Measurements from ENCODE around the gene SNX7. TPM values are rescaled to one million over a fixed set of nuclear protein-coding genes. Genes with fewer than 3 reads are reported as not detected.

SNX7 gene, protein sequence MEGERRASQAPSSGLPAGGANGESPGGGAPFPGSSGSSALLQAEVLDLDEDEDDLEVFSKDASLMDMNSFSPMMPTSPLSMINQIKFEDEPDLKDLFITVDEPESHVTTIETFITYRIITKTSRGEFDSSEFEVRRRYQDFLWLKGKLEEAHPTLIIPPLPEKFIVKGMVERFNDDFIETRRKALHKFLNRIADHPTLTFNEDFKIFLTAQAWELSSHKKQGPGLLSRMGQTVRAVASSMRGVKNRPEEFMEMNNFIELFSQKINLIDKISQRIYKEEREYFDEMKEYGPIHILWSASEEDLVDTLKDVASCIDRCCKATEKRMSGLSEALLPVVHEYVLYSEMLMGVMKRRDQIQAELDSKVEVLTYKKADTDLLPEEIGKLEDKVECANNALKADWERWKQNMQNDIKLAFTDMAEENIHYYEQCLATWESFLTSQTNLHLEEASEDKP
- 21.1 TPM for total RNA-seq
- long read RNA-seq, transcript SNX7-201 (9 exons, 1,734 nt), result major isoform, 69 of 81 reads
- long read RNA-seq, partial matches to known transcripts, result 1 of 81 reads
- long read RNA-seq, other reads (novel, unspliced or antisense), result 11 of 81 reads

DNA sequence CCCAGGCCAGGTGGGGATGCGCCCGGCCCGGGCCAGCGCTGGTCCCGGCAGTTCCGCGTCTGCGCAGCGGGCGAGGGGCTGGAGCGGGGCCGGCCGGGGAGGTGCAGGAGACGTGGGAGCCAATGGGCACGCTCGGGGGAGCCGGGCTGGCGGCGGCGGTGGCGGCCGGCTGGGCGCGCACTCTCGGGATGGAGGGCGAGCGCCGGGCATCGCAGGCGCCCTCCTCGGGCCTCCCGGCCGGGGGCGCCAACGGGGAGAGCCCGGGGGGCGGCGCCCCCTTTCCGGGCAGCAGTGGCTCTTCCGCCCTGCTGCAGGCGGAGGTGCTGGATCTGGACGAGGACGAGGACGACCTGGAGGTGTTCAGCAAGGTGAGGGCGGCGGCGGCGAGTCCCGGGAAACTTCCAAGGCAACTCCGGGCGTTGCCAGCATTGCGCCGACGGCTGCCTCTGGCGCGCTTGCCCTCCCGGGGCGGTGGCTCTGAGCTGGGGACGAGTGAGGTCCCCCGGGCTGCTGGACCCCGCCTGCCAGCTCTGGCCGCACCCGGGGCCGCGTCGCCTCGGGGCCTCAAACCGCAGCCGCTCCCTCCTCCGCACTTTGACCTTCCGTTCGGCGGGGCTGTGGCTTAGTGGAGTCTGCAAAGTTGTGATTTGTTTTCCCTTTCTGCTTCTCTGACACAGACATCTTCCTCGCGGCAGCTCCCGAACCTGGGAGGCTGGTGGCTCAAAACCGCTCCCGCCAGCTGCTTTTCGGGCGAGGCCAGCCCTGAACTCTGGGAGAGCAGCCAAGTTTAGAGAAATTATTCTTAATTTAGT lies at the start of gene SNX7:
SNX7 (plus strand) TSS at position 178 of the 812 bp plus-strand sequence; CDS start at position 189, 11 bp downstream.
- intact Hi-C loops (cut with micrococcal nuclease), result no loop called here

DNA sequence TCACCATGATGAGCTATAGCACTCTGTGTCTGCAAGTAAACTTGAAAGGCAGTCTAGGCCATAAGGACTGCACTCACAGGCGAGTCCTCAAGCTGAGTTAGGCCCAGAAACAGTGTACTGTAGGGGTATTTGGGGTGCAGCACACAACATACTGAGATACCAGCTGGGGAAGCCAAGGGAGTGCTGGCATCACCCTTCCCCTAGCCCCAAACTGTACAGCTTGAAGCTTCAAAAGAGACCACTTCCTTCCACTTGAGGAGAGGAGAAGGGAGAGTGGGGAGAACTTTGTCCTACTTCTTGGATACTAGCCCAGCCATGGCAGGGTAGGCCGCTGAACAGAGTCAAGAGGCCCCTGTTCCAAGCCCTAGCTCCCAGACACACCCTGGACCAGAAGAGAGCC lies 24.2 kb upstream of the SNX7 start:
- DNase-seq (no peak), ATAC-seq (no peak)
- intact Hi-C loops (cut with micrococcal nuclease), result no loop called here

More for the DNA sequence above, at the start of gene SNX7:
- ATAC-seq (peak; percentile 99), DNase-seq (peak; percentile 92)

DNA sequence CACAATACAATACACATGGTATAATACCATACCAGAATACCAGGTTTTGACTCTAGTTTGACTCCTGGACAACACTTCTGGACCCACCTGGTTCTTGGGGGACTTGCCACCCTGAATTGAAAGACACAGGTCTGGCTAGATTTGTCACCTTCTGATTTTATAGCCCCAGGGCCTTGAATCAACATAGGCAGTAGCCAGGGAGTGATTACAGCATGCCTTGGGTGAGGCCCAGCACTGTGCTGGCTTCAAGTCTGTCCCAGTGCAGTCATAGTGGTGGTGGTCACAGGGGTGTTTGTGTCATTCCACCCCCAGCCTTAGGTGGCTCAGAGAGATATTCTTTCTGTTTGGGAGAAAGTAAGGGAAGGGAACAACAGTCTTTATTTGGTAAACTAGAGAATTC lies 23.3 kb upstream of the SNX7 start:
- no peak for ATAC-seq
- intact Hi-C loops (cut with micrococcal nuclease), result no loop called here
- DNase-seq, result no peak

- no peak for DNase-seq
- ATAC-seq, result no peak
- intact Hi-C loops (cut with micrococcal nuclease), result no loop called here
Observed at GRCh38 chr1:98644510-98644909, 17.0 kb upstream of the SNX7 start.

DNA sequence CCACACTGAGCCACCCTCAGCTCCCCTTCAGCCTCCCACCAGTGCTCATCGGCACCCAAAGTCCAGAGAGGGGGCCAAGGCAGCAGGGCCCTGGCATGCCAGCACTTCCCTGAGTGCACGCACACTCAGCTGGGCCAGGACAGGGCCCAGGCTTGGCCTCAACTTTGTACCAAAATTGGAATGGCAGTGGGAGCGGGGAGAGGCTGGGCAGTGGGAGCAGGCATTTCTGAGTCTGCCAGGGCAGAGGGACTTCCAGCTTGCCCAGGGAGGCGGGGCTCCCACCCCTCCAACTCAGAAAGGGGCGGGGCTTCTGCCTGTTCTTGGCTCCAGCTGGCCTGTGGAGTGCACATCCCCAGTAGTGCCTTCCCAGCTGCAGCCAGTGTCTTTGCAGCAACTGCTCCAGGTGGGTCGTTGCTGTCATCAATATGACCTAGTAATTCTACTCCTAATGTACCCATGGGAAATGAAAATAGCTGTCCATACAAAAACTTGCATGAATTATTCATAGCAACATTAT lies 10.3 kb upstream of the SNX7 start:
- intact Hi-C loops (cut with micrococcal nuclease), result no loop called here
- ATAC-seq, result no peak
- DNase-seq, result no peak

DNA sequence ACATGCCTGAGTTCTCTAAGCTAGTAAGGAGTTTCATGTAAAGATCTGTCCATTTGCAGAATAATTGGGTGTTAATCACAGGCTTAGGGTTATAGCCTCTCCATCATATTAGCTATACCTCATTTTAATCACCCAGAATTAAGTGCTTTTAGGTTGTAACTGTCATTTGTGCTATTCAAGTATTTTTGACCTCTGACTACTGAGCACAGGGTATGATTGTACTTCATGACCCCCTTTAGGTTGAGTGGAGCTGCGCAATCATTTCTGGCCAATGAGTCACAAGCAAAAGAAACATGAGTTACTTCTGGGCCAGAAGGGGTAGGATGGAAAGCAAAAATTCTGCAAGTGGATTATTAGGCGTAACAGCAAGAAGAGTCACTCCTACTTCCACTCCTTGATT lies 8.4 kb upstream of the SNX7 start:
- DNase-seq (no peak), ATAC-seq (no peak)
- intact Hi-C loops (cut with micrococcal nuclease), result no loop called here

GRCh38 chr1:98659879-98660278 lies 1.6 kb upstream of the SNX7 start:
- intact Hi-C loops (cut with micrococcal nuclease), result no loop called here
- no peak for DNase-seq

DNA sequence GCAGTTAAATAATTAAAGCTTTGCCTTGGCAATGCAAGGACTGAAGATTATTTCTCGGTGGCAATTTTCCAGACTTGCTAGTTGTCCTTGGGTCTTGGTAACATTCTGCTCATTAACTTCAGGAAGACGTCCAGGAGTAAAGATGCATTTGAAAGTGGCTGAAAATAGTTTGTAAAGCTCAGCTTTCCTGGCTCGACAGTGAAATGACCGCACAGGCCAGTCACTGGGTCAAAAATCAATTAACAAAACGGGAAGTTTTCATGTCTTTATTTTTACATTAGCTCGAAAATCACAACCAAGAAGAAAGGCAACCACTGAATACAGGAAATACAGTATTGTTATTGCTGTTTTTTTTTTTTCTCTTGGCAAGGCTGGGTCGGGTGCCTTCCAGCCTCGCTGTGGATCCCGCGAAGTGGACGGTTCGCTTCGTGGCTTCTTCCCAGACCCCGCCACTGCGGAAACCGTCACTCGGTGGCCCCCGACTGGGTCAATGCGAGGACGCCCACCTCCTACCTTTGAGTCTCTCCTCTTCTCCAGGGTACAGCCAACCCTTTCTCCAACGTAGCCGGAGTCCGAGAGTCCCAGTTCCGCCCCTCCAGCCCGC lies 479 bp upstream of the SNX7 start:
- ATAC-seq (peak; percentile 42), DNase-seq (no peak)
- intact Hi-C loops (cut with micrococcal nuclease), result no loop called here

More at GRCh38 chr1:98659879-98660278, 1.6 kb upstream of the SNX7 start:
- no peak for ATAC-seq

GRCh38 chr1:98662356-98662670 lies 792 bp downstream of the SNX7 start:
- DNase-seq (no peak), ATAC-seq (peak; percentile 27)
- intact Hi-C loops (cut with micrococcal nuclease), result no loop called here

DNA sequence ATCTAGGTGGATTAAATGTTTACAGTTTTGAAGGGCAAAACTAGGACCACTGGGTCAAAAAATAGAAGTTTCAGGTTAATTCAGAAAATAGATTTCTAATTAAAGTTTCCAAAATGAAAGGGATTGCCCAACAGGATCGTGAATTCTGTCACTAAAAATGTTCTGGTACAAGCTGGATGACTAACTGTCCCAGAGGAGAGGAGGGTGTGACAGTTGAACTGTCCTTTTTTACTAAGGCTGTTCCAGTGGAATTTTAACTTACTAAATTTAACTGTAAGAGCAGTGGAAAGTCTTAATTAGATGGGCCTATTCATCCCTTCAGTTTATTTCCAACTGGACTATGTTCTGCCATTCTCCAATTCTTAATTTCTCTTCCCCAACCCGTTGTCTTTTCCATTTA lies 7.2 kb downstream of the SNX7 start:
- DNase-seq (no peak), ATAC-seq (peak; percentile 74)
- intact Hi-C loops (cut with micrococcal nuclease), result no loop called here

- intact Hi-C loops (cut with micrococcal nuclease), result no loop called here
- ATAC-seq, result peak; percentile 17
Observed at GRCh38 chr1:98669355-98670296, 8.1 kb downstream of the SNX7 start.

GRCh38 chr1:98672189-98672588 lies 10.7 kb downstream of the SNX7 start:
- DNase-seq, result no peak
- intact Hi-C loops (cut with micrococcal nuclease), result no loop called here
- no peak for ATAC-seq

More at GRCh38 chr1:98669355-98670296, 8.1 kb downstream of the SNX7 start:
- DNase-seq, result no peak

DNA sequence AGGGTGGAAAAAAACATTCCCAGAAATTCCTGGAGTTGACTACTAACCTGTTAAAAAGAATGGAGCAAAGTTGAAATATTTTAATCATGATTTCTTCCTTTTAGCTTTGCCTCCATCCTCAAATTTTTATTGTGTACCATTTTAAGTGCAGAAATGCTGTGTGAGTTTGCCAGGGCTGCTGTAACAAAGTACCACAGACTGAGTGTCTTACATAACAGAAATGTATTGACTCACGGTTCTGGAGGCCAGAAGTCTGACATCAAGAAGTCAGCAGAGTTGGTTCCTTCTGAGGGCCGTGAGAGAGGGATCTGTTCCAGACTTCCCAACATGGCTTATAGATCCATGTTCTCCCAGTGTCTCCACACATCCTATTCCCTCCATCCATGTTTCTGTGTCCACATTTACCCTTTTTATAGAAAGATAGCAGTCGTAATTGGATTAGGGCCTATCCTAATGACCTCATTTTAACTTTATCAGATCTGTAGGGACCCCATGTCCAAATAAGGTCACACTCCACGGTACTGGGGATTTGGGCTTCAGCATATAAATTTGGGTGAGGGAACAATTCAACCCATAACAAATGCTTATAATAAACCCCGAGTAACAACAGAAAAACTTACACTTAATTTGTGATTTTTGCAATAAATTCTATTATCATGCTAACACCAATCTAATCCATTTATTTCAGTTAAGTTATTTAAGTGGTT lies 12.7 kb downstream of the SNX7 start:
- intact Hi-C loops (cut with micrococcal nuclease), result no loop called here
- DNase-seq (no peak), ATAC-seq (no peak)

- ATAC-seq (no peak), DNase-seq (no peak)
- intact Hi-C loops (cut with micrococcal nuclease), result no loop called here
Observed at GRCh38 chr1:98675282-98675681, 13.8 kb downstream of the SNX7 start.

DNA sequence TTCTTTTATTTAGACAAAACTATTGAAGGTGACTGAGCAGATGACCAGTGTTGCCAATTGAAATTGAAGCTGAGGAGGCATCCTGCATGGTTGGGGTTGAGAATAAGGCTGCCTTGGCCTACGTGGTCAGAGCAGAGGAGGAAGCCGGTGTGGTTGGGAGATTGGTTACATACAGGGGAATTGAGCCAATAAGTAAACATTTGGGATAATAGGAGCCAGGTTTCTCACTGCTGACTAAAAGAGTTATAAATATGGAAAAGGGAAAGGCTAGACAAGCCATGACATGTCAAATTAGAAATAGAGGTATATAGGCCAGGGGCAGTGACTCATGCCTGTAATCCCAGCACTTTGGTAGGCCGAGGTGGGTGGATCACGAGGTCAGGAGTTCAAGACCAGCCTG lies 15.8 kb downstream of the SNX7 start:
- no peak for DNase-seq
- intact Hi-C loops (cut with micrococcal nuclease), result no loop called here
- no peak for ATAC-seq

DNA sequence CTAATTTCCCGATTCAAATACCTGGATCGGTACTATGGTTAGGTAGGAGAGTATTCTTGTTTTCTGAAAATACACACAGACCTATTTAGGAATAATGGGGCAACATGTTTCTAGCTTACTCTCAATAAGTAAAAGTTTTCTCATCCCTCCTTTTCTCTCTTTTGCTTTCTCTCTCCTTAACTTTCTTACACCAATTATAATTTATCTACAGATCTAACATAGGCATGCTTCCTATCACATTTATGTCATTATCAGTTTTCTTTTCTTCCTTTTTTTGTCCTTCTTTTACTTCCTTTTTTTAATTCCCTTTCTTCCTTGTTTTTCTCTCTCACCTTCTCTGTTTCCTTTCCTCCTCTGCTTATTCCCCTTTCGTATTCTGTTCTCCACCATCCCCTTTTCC lies 20.3 kb downstream of the SNX7 start:
- ATAC-seq (no peak), DNase-seq (no peak)
- intact Hi-C loops (cut with micrococcal nuclease), result no loop called here

DNA sequence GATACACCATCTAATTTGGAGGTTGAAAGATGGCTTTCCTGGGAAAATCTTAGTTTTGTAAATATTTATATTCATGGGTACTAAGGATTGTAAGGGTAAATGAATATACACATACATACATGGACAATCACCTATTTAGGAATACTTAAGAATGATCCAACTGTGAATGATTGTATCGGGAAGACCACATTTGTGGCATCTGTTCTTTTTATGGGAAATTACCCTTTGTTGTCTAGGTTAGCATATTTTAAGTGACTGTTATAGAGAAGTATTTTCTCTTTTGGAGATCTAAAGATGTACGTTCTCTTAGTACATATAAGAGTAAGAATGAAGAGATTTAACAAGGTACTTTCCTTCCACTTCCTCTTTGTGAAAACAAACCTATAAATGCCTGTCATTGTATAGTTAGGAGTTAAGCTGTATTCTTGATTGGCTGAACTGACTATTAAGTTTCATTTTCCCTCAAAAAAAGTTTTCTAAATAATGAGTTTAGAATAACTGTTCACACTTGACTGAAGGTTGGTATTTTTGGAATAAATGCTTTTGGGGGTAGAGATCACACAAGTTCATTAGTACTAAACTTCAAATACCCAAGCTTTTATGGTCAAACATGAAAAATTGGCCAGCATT lies 26.7 kb downstream of the SNX7 start:
- intact Hi-C loops (cut with micrococcal nuclease), result no loop called here
- ATAC-seq, result no peak

DNA sequence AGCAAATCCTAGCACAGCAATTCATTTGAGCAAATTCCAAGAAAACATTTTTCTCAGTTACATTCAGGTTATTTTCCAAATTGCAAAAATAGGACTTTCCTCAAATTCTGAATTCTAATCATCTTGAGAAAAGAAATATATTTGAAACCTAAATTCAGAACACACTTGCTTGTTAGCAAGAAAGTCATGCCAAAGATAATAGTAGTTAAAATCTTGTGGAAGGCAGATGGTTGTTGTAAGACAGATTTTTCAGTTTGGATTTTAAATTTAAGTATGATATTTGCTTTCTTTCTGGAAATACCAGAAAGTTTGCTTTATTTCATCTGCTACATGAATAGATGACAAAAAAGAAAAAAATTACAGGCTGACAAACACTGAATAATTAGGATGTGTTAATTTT lies 29.1 kb downstream of the SNX7 start:
- DNase-seq, result no peak
- intact Hi-C loops (cut with micrococcal nuclease), result no loop called here
- no peak for ATAC-seq

More for the DNA sequence above, 26.7 kb downstream of the SNX7 start:
- DNase-seq, result no peak
